WTC11 (cell line): ENCODE measurements around the gene ARMC9.

Experiments used
- CBFB ChIP-seq: sonication (generic); formaldehyde crosslinking; IDR thresholded peaks from 2 replicates; pipeline ENCODE4 v1.8.1; 2022; ENCODE audit warnings: mild to moderate bottlenecking, low read depth, missing genetic modification reagents
- TF ChIP-seq, protein P1 (sequence below): sonication (generic); formaldehyde crosslinking; IDR thresholded peaks from 2 replicates; pipeline ENCODE4 v1.8.0; 2022; ENCODE audit warnings: mild to moderate bottlenecking, missing genetic modification reagents
- TF ChIP-seq, protein P2 (sequence below): fragments of 200-600 bp; IDR thresholded peaks from 2 replicates; pipeline ENCODE4 v1.8.0; 2022; ENCODE audit warnings: antibody characterized with exemption
- TF ChIP-seq, protein P3 (sequence below): sonication (generic); formaldehyde crosslinking; IDR thresholded peaks from 2 replicates; pipeline ENCODE4 v1.8.0; 2022; ENCODE audit warnings: missing genetic modification reagents

DNA sequence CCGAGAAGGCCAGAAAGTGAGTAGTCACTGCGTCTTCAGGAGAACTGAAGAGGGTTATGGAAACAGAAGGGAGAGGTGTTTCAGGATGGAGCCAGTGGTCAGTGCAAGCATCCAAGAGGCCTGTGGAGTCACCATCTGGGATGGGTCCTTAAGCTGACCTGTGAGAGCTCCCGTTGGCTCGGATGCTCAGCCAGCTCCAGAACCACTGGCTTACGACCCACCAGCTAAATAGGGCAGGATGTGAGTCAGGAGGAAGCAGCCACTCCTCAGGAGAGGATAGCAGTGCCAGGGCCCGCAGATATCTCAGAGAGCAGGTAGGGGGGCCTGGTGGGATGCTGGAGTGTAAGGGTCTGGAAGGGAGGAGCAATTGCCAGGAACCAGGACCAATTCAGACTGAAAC is 134.0 kb downstream of the ARMC9 start:
- TF ChIP-seq, protein P1, sequence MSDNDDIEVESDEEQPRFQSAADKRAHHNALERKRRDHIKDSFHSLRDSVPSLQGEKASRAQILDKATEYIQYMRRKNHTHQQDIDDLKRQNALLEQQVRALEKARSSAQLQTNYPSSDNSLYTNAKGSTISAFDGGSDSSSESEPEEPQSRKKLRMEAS (CRISPR knock-in tag) = no peak
- TF ChIP-seq, protein P2, sequence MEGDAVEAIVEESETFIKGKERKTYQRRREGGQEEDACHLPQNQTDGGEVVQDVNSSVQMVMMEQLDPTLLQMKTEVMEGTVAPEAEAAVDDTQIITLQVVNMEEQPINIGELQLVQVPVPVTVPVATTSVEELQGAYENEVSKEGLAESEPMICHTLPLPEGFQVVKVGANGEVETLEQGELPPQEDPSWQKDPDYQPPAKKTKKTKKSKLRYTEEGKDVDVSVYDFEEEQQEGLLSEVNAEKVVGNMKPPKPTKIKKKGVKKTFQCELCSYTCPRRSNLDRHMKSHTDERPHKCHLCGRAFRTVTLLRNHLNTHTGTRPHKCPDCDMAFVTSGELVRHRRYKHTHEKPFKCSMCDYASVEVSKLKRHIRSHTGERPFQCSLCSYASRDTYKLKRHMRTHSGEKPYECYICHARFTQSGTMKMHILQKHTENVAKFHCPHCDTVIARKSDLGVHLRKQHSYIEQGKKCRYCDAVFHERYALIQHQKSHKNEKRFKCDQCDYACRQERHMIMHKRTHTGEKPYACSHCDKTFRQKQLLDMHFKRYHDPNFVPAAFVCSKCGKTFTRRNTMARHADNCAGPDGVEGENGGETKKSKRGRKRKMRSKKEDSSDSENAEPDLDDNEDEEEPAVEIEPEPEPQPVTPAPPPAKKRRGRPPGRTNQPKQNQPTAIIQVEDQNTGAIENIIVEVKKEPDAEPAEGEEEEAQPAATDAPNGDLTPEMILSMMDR = no peak
- TF ChIP-seq, protein P3, sequence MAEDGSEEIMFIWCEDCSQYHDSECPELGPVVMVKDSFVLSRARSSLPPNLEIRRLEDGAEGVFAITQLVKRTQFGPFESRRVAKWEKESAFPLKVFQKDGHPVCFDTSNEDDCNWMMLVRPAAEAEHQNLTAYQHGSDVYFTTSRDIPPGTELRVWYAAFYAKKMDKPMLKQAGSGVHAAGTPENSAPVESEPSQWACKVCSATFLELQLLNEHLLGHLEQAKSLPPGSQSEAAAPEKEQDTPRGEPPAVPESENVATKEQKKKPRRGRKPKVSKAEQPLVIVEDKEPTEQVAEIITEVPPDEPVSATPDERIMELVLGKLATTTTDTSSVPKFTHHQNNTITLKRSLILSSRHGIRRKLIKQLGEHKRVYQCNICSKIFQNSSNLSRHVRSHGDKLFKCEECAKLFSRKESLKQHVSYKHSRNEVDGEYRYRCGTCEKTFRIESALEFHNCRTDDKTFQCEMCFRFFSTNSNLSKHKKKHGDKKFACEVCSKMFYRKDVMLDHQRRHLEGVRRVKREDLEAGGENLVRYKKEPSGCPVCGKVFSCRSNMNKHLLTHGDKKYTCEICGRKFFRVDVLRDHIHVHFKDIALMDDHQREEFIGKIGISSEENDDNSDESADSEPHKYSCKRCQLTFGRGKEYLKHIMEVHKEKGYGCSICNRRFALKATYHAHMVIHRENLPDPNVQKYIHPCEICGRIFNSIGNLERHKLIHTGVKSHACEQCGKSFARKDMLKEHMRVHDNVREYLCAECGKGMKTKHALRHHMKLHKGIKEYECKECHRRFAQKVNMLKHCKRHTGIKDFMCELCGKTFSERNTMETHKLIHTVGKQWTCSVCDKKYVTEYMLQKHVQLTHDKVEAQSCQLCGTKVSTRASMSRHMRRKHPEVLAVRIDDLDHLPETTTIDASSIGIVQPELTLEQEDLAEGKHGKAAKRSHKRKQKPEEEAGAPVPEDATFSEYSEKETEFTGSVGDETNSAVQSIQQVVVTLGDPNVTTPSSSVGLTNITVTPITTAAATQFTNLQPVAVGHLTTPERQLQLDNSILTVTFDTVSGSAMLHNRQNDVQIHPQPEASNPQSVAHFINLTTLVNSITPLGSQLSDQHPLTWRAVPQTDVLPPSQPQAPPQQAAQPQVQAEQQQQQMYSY = no peak
- TF ChIP-seq CBFB (CRISPR knock-in tag) = no peak
